PC-9 (cell line): ENCODE results near the gene SOX18. TPM values are rescaled to one million over a fixed set of nuclear protein-coding genes. Genes with fewer than 3 reads are reported as not detected.

Source experiments
- BruUV-seq: library from RNA; stranded (reverse); fragments of 400-500 nt; replicated peaks from 2 replicates; lab custom pipeline; 2021; lab: Mats Ljungman, UMichigan
- CTCF ChIA-PET: fragments of 300-600 bp; sonication (Branson Sonifier 250); formaldehyde crosslinking; loops from one replicate; lab custom pipeline; 2022; ENCODE audit warnings: antibody characterized with exemption; lab: Charles Lee
- POLR2A ChIA-PET: fragments of 300-600 bp; sonication (Branson Sonifier 250); formaldehyde crosslinking; loops from one replicate; lab custom pipeline; 2022; ENCODE audit warnings: antibody characterized with exemption; ENCODE audit not compliant: unreplicated experiment; lab: Charles Lee
- DNase-seq, 2 experiments: peaks; one replicate each; pipeline versions ENCODE4 v3.0.0 to v3.0.0-alpha.2; 2015 to 2022; ENCODE audit warnings: mixed read lengths in 1 of 2
- H2AFZ ChIP-seq: fragments of 200-600 bp; sonication (generic); 2 replicates; pipeline ENCODE4 v1.8.1; 2017; ENCODE audit warnings: antibody characterized with exemption
- H3F3A ChIP-seq: fragments of 200-600 bp; sonication (generic); 2 replicates; pipeline ENCODE4 v1.8.1; 2017; ENCODE audit warnings: antibody characterized with exemption, mild to moderate bottlenecking, low read depth; ENCODE audit not compliant: insufficient read depth
- H3K27ac ChIP-seq: fragments of 200-600 bp; sonication (generic); 2 replicates; pipeline ENCODE4 v1.6.1; 2016; ENCODE audit warnings: mixed run types
- H3K27me3 ChIP-seq: fragments of 200-600 bp; sonication (generic); 2 replicates; pipeline ENCODE4 v1.6.1; 2016; ENCODE audit warnings: low read depth, mixed run types; ENCODE audit not compliant: insufficient read depth
- H3K36me3 ChIP-seq: fragments of 200-600 bp; sonication (generic); 2 replicates; pipeline ENCODE4 v1.6.1; 2016; ENCODE audit warnings: low read depth, mixed run types
- H3K4me1 ChIP-seq: fragments of 200-600 bp; sonication (generic); replicated peaks from 2 replicates; pipeline ENCODE4 v1.6.1; 2016; ENCODE audit warnings: mixed run types; ENCODE audit not compliant: insufficient read depth
- H3K4me2 ChIP-seq: fragments of 200-600 bp; sonication (generic); 2 replicates; pipeline ENCODE4 v1.6.1; 2017; ENCODE audit warnings: mixed run types
- H3K4me3 ChIP-seq: fragments of 200-600 bp; sonication (generic); 2 replicates; pipeline ENCODE4 v1.6.1; 2016; ENCODE audit warnings: mixed run types
- H3K79me2 ChIP-seq: fragments of 200-600 bp; sonication (generic); 2 replicates; pipeline ENCODE4 v1.6.1; 2017; ENCODE audit warnings: low read depth, mixed run types
- H3K9me2 ChIP-seq: fragments of 200-600 bp; sonication (generic); 2 replicates; pipeline ENCODE4 v1.8.1; 2017; ENCODE audit warnings: mild to moderate bottlenecking; ENCODE audit not compliant: insufficient read depth
- H3K9me3 ChIP-seq: fragments of 200-600 bp; sonication (generic); 2 replicates; pipeline ENCODE4 v1.8.1; 2016; ENCODE audit warnings: low read depth; ENCODE audit not compliant: insufficient read depth
- H4K20me1 ChIP-seq: fragments of 200-600 bp; sonication (generic); 2 replicates; pipeline ENCODE4 v1.8.1; 2017; ENCODE audit not compliant: insufficient read depth
- CTCF ChIP-seq: fragments of 200-600 bp; sonication (generic); conservative IDR thresholded peaks from 2 replicates; pipeline ENCODE4 v1.6.1; 2017; ENCODE audit warnings: mixed run types, antibody characterized with exemption, mild to moderate bottlenecking, moderate library complexity
- EZH2 ChIP-seq: fragments of 200-600 bp; sonication (generic); IDR thresholded peaks from 2 replicates; pipeline ENCODE4 v1.8.0; 2017; ENCODE audit warnings: antibody characterized with exemption, low read depth
- intact Hi-C: fragments of 100-400 bp; cut with micrococcal nuclease; formaldehyde crosslinking; loops from one replicate; pipeline ENCODE4 v1.10.0; 2022; ENCODE audit not compliant: unreplicated experiment
- total RNA-seq: library from RNA; stranded (reverse); gene quantifications from 2 replicates; pipeline ENCODE4 v1.2.3, GENCODE V29; 2021

The SOX18 gene
- total RNA-seq, 1 experiment from 2014 or later, result not detected

GRCh38 chr20:64077541-64077875 is 28.1 kb upstream of the SOX18 start:
- no peak overlapping the region for H3K4me3 ChIP-seq
- H3K4me2 ChIP-seq, result peak overlapping the region; percentile 99; the same call in 1 of the 2 replicates
- no peak for DNase-seq
- no peaks in the 10 kb centered on the region for H3K9me2 ChIP-seq
- BruUV-seq, result no TSS peak
- H3K9me3 ChIP-seq, result no peaks in the 10 kb centered on the region
- H2AFZ ChIP-seq, result no peak overlapping the region
- H4K20me1 ChIP-seq, result peaks cover 8% of the 10 kb centered on the region; the same call in 1 of the 2 replicates
- ChIA-PET CTCF (no interaction called here), POLR2A (no interaction called here)
- H3F3A ChIP-seq, result peaks cover 30% of the 10 kb centered on the region
- no peak overlapping the region for H3K27ac ChIP-seq
- H3K36me3 ChIP-seq, result no peaks in the 10 kb centered on the region
- peaks cover 12% of the 10 kb centered on the region for H3K79me2 ChIP-seq
- H3K27me3 ChIP-seq, result peaks cover 8% of the 10 kb centered on the region; the same call in 1 of the 2 replicates
- intact Hi-C loops, result no loop called here
- TF ChIP-seq EZH2, result no peak
- no peak for TF ChIP-seq CTCF
- H3K4me1 ChIP-seq, result peaks cover 14% of the 10 kb centered on the region

GRCh38 chr20:64077094-64077493 is 27.7 kb upstream of the SOX18 start:
- no peak for TF ChIP-seq EZH2
- TF ChIP-seq CTCF, result no peak
- CTCF ChIA-PET, result no interaction called here
- H3K79me2 ChIP-seq, result peaks cover 12% of the 10 kb centered on the region
- H3K4me3 ChIP-seq, result no peak overlapping the region
- peaks cover 4% of the 10 kb centered on the region; the same call in 1 of the 2 replicates for H3K27me3 ChIP-seq
- no peak for DNase-seq
- no peak overlapping the region for H3K4me2 ChIP-seq
- H3F3A ChIP-seq, result peaks cover 30% of the 10 kb centered on the region
- BruUV-seq, result no TSS peak
- no peaks in the 10 kb centered on the region for H3K9me3 ChIP-seq
- no peak overlapping the region for H2AFZ ChIP-seq
- no peak overlapping the region for H3K27ac ChIP-seq
- H3K36me3 ChIP-seq, result no peaks in the 10 kb centered on the region
- intact Hi-C loops, result no loop called here
- H4K20me1 ChIP-seq, result peaks cover 8% of the 10 kb centered on the region; the same call in 1 of the 2 replicates
- H3K9me2 ChIP-seq, result no peaks in the 10 kb centered on the region
- POLR2A ChIA-PET, result no interaction called here
- H3K4me1 ChIP-seq, result peaks cover 14% of the 10 kb centered on the region

- H3K4me1 ChIP-seq, result peaks cover 14% of the 10 kb centered on the region
- H3K4me2 ChIP-seq, result no peak overlapping the region
- H2AFZ ChIP-seq, result no peak overlapping the region
- no peak overlapping the region for H3K27ac ChIP-seq
- H3F3A ChIP-seq, result peaks cover 24% of the 10 kb centered on the region
- no peak for DNase-seq
- H3K9me3 ChIP-seq, result no peaks in the 10 kb centered on the region
- peaks cover 12% of the 10 kb centered on the region for H3K79me2 ChIP-seq
- H3K4me3 ChIP-seq, result no peak overlapping the region
- peaks cover 8% of the 10 kb centered on the region for H4K20me1 ChIP-seq
- no peaks in the 10 kb centered on the region for H3K36me3 ChIP-seq
- BruUV-seq, result no TSS peak
- TF ChIP-seq EZH2 (no peak), CTCF (no peak)
- intact Hi-C loops, result no loop called here
- H3K9me2 ChIP-seq, result no peaks in the 10 kb centered on the region
- POLR2A ChIA-PET, result no interaction called here
- CTCF ChIA-PET, result interaction anchor here (0.7 kb wide), 1 partner anchor 179 kb away, joined by 4 read pairs; the partner anchor contains the start of gene PCMTD2
- H3K27me3 ChIP-seq, result no peaks in the 10 kb centered on the region
Measured at GRCh38 chr20:64076061-64076997, 26.9 kb upstream of the SOX18 start.
